GM23338 (cell line): ENCODE measurements around the gene CACHD1.

Experiments
- CTCF ChIP-seq, 2 experiments: fragments of 200-600 bp in 1 of 2; sonication (generic) in 1 of 2; conservative IDR thresholded peaks; 2 replicates each; pipeline versions ENCODE4 v1.5.1 to v1.6.1; 2016 to 2017; ENCODE audit warnings: antibody characterized with exemption in 2 of 2, low read depth in 2 of 2, mild to moderate bottlenecking in 2 of 2, moderate library complexity in 1 of 2
- EZH2phosphoT487 ChIP-seq: fragments of 200-600 bp; sonication (generic); IDR thresholded peaks from one replicate; pipeline ENCODE4 v1.8.1; 2018; ENCODE audit warnings: antibody characterized with exemption; ENCODE audit not compliant: unreplicated experiment
- POLR2AphosphoS5 ChIP-seq: IDR thresholded peaks from 2 replicates; pipeline ENCODE4 v1.6.1; 2016; ENCODE audit warnings: antibody characterized with exemption, low read depth
- REST ChIP-seq: IDR thresholded peaks from one replicate; pipeline ENCODE4 v1.6.1; 2018; ENCODE audit warnings: antibody characterized with exemption; ENCODE audit not compliant: unreplicated experiment

GRCh38 chr1:64474665-64475439 is 4.9 kb downstream of the CACHD1 start:
- no peak for TF ChIP-seq CTCF (conservative IDR thresholded peaks at IDR 0.05; ENCODE audit: low read depth in 2 of 2)
- no peak for TF ChIP-seq POLR2AphosphoS5
- no peak for TF ChIP-seq EZH2phosphoT487
- no peak for TF ChIP-seq REST
